ENCODE results near the gene VAV2.

VAV2 gene

DNA sequence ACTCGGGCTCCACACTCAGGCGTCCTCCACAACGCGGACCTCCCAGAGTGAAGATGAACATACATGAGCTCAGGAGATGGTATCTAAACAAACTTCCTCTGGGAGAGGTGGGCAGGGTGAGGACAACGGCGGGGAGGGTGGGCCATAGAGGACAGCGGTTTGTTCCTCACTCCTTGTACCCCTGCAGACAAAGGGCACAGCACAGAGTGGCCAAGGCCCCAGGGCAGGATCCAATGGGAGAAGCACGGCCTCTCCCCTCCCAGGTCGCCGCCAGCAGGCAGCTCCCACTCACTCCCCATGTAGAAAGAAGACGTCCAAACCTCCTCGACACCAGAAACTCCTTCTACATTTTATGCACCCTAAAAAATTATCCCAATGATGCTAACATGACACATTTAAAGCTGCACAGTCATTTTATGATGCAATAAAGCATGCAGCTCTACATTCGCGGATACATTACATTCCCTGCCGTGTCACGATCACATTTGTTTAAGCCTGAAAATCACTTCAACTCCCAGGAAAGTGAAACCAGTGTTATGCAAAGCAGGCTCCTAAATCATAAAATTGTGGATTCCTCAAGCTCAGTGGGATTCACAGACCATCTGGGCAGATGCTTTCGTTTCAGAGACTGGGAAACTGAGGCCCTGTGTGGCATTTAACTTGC is 166.4 kb downstream of the VAV2 start:
- Histone ChIP-seq H3K4me1 (ENCODE audit: control insufficient read depth in 1 of 2, insufficient read depth in 1 of 2, low read depth in 1 of 2, low read length in 1 of 2) (no peaks in the 10 kb centered on the region), H3K4me3 (ENCODE audit: low read depth in 1 of 2, low read length in 1 of 2) (no peak overlapping the region), H3K9me3 (no peaks in the 10 kb centered on the region), H3K27ac (no peak overlapping the region), H3K27me3 (no peaks in the 10 kb centered on the region), H3K36me3 (no peaks in the 10 kb centered on the region)
- TF ChIP-seq, protein P1, sequence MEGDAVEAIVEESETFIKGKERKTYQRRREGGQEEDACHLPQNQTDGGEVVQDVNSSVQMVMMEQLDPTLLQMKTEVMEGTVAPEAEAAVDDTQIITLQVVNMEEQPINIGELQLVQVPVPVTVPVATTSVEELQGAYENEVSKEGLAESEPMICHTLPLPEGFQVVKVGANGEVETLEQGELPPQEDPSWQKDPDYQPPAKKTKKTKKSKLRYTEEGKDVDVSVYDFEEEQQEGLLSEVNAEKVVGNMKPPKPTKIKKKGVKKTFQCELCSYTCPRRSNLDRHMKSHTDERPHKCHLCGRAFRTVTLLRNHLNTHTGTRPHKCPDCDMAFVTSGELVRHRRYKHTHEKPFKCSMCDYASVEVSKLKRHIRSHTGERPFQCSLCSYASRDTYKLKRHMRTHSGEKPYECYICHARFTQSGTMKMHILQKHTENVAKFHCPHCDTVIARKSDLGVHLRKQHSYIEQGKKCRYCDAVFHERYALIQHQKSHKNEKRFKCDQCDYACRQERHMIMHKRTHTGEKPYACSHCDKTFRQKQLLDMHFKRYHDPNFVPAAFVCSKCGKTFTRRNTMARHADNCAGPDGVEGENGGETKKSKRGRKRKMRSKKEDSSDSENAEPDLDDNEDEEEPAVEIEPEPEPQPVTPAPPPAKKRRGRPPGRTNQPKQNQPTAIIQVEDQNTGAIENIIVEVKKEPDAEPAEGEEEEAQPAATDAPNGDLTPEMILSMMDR (IDR thresholded peaks at IDR 0.05), result no peak

DNA sequence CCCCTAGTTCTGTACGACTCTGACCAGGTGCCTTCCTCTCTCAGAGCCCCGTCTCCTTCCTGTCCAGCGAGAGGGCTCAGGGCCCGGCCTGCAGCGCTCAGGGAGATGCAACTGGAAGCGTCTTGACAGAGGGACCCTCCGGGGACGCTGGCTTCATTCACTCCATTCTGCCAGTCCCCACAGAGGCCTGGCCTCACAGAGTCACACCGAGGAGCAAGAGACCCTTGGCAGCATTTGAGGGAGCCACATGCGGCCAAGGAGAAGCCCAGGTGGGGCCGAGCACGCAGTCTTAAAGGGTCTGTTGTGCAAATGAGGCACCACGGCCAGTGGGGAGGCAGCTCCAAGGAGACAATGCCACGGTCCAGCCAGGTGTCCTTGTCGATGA is 167.3 kb downstream of the VAV2 start:
- no peaks in the 10 kb centered on the region for H3K4me1 ChIP-seq (ENCODE audit: control insufficient read depth in 1 of 2, insufficient read depth in 1 of 2, low read depth in 1 of 2, low read length in 1 of 2)
- H3K27ac ChIP-seq, result no peak overlapping the region
- H3K4me3 ChIP-seq (ENCODE audit: low read depth in 1 of 2, low read length in 1 of 2), result no peak overlapping the region
- H3K9me3 ChIP-seq, result no peaks in the 10 kb centered on the region
- no peaks in the 10 kb centered on the region for H3K27me3 ChIP-seq
- no peaks in the 10 kb centered on the region for H3K36me3 ChIP-seq
- TF ChIP-seq, protein P1 (IDR thresholded peaks at IDR 0.05), result no peak

DNA sequence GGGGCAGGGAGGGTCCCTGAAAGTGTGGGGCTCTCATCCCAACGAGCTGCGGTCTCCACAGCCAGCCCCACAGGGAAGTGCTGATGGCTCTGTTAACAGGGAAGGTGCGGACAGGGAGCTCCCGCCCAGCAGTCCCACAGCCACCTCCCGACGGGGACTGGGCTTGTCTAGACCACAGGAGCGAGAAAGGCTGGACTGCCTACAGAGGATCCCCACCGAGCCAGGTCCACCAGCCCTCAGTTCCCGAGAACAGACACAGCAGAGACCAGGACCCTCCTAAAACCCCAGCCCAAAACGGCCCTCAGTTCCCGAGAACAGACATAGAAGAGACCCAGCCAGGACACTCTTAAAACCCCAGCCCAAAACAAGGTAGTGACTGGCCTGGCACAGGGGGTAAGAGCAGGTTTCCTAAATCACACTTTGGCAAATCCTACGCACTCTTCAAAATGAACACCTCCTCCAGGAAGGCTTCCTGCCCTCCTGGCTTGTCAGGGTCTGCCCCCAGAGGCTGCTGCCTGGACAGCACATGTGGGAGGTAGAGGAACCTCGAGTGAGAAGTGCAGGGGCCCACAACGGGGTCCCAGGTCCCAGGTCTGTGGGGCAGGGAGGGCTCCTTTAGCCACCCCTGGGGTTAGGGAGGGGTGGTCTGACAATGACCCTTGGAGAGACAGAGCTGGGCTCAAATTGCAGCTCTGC is 167.9 kb downstream of the VAV2 start:
- H3K27ac ChIP-seq, result no peak overlapping the region

DNA sequence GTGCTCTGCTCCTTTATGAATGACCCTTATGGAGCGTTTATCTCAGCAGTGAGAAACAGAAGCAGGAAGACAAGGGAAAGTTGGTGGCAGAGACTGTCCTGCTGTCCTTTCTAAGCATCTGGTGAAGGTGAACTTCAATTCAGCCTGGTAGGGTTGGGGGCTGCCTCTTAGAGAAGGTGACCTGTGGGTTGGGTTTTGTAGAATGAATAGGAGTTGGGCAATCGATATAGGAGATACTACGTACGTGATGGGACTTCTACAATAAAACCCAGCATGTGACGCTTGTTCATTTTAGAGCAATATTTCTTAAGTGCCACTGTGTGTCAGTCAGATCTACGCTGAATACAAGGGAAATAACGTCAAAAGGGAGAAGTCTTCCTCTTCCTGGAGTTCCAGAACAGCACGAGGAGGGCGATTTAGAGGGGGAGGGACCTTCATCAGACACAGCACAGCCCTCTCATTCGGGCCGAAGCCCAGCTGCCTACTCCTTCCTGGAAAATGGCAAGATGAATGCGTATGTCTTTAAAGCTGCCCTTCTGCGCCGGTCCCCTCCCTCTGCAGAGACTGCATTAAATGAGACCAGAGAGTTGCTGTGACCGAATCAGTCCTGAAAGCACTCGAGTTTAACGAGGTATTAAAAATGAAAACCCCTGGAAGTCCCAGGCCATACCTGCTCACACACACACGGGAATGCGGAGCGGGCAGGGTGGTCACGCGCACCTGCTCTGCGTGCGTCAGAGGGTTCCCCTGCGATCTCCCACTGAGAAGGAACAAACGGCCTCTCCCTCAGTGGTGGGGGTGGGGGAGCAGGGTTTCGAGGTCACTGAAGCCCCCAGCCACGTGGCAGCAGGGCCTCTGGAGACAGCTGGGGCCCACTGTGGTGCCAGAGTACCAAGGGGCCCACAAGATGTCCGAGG is 168.7 kb downstream of the VAV2 start:
- Histone ChIP-seq H3K27me3 (no peaks in the 10 kb centered on the region), H3K4me3 (ENCODE audit: low read depth in 1 of 2, low read length in 1 of 2) (no peak overlapping the region), H3K27ac (no peak overlapping the region), H3K36me3 (no peaks in the 10 kb centered on the region), H3K4me1 (ENCODE audit: control insufficient read depth in 1 of 2, insufficient read depth in 1 of 2, low read depth in 1 of 2, low read length in 1 of 2) (no peaks in the 10 kb centered on the region), H3K9me3 (no peaks in the 10 kb centered on the region)
- TF ChIP-seq, protein P1 (IDR thresholded peaks at IDR 0.05), result no peak

More for the DNA sequence above, 167.9 kb downstream of the VAV2 start:
- H3K4me1 ChIP-seq (ENCODE audit: control insufficient read depth in 1 of 2, insufficient read depth in 1 of 2, low read depth in 1 of 2, low read length in 1 of 2), result no peaks in the 10 kb centered on the region
- H3K27me3 ChIP-seq, result no peaks in the 10 kb centered on the region
- TF ChIP-seq, protein P1 (IDR thresholded peaks at IDR 0.05), result no peak
- no peaks in the 10 kb centered on the region for H3K36me3 ChIP-seq
- no peaks in the 10 kb centered on the region for H3K9me3 ChIP-seq
- H3K4me3 ChIP-seq (ENCODE audit: low read depth in 1 of 2, low read length in 1 of 2), result no peak overlapping the region

DNA sequence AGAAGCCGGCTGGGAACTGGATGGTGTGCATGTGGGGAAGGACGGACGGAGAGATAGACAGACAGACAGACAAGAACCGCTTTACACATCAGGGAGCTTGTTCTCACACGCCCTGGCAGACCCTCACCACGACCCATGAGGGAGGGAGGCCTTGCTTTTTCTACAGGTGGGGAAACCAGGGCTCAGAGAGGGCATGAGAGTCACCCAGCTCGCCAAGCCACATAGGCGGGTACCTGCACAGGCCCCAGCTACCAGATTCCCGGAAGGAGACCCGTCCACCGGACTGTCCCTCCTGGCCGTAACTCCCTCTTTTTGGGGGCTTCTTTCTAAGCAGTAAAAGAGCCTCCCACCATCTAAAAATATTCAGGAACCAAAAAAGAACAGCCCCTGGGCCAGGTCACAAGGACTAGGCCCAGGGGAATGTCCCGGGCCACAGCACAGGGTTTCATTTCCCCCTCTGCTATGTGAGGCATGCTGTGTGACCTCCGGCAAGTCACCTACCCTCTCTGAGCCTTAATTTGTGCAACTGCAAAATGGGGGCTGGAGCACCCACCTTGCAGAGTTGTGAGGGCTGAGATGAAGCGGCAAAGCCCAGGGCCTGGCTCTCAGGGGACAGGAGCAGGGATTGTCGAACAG is 169.6 kb downstream of the VAV2 start:
- TF ChIP-seq, protein P1 (IDR thresholded peaks at IDR 0.05), result no peak
- H3K36me3 ChIP-seq, result no peaks in the 10 kb centered on the region
- H3K4me3 ChIP-seq (ENCODE audit: low read depth in 1 of 2, low read length in 1 of 2), result no peak overlapping the region
- H3K27me3 ChIP-seq, result no peaks in the 10 kb centered on the region
- H3K9me3 ChIP-seq, result no peaks in the 10 kb centered on the region
- H3K4me1 ChIP-seq (ENCODE audit: control insufficient read depth in 1 of 2, insufficient read depth in 1 of 2, low read depth in 1 of 2, low read length in 1 of 2), result no peaks in the 10 kb centered on the region
- H3K27ac ChIP-seq, result no peak overlapping the region
